CD4-positive, alpha-beta memory T cell (primary cell): ENCODE results near the gene TMEM88. TPM values are rescaled to one million over a fixed set of nuclear protein-coding genes. Genes with fewer than 3 reads are reported as not detected.
A peak's percentile ranks its signal among the peaks of the same experiment; 100 is the strongest.
"Not testable (repeated sequence)": the region's sequence is repeated elsewhere in the genome, so short reads cannot be mapped to it uniquely, and the experiment has no call there.

Source experiments
- CTCF ChIA-PET: fragments of 350-600 bp; sonication (Branson Sonifier 250); formaldehyde crosslinking; loops from one replicate; lab custom pipeline; 2021; ENCODE audit warnings: inconsistent platforms; ENCODE audit not compliant: partially characterized antibody; lab: Charles Lee
- POLR2A ChIA-PET: fragments of 350-600 bp; sonication (Branson Sonifier 250); formaldehyde crosslinking; loops from one replicate; lab custom pipeline; 2021; ENCODE audit not compliant: partially characterized antibody; lab: Charles Lee
- DNase-seq, 5 donors: peaks; one replicate each; pipeline versions ENCODE4 v3.0.0 to v3.0.0-alpha.2; 2020 to 2022; ENCODE audit warnings: mixed read lengths in 1 of 5
- H3K27ac ChIP-seq: one replicate; pipeline ENCODE4 v1.7.0; 2013; ENCODE audit warnings: low read depth, low read length
- H3K27me3 ChIP-seq: 2 replicates; pipeline ENCODE4 v1.7.0; 2013; ENCODE audit warnings: mild to moderate bottlenecking, low read length, moderate library complexity; ENCODE audit not compliant: insufficient read depth
- H3K36me3 ChIP-seq: 2 replicates; pipeline ENCODE4 v1.7.0; 2013; ENCODE audit warnings: mild to moderate bottlenecking, low read length, moderate library complexity; ENCODE audit not compliant: insufficient read depth
- H3K4me1 ChIP-seq: 2 replicates; pipeline ENCODE4 v1.7.0; 2013; ENCODE audit warnings: mild to moderate bottlenecking, low read length, moderate library complexity; ENCODE audit not compliant: insufficient read depth
- H3K4me3 ChIP-seq, 2 donors: one replicate each; pipeline ENCODE4 v1.7.0; 2013; ENCODE audit warnings: low read length in 2 of 2, mild to moderate bottlenecking in 1 of 2
- H3K9me3 ChIP-seq, 2 donors: one replicate each; pipeline ENCODE4 v1.7.0; 2013; ENCODE audit warnings: low read length in 2 of 2, control low read depth in 1 of 2; ENCODE audit not compliant: control insufficient read depth in 1 of 2
- H3K27ac Mint-ChIP-seq, 7 donors: one replicate each; pipeline ENCODE4 v1.8.0; 2020 to 2021; ENCODE audit warnings: mixed read lengths in 7 of 7, mild to moderate bottlenecking in 6 of 7, inconsistent platforms in 3 of 7, moderate library complexity in 3 of 7
- H3K27me3 Mint-ChIP-seq, 2 donors: one replicate each; pipeline ENCODE4 v1.8.0; 2020 to 2021; ENCODE audit warnings: mixed read lengths in 2 of 2
- H3K36me3 Mint-ChIP-seq, 2 donors: one replicate each; pipeline ENCODE4 v1.8.0; 2020 to 2021; ENCODE audit warnings: mixed read lengths in 2 of 2, inconsistent platforms in 1 of 2, mild to moderate bottlenecking in 1 of 2
- H3K4me1 Mint-ChIP-seq, 4 donors: one replicate each; pipeline ENCODE4 v1.8.0; 2020 to 2021; ENCODE audit warnings: mixed read lengths in 4 of 4, mild to moderate bottlenecking in 1 of 4
- H3K4me3 Mint-ChIP-seq, 8 donors: one replicate each; pipeline ENCODE4 v1.8.0; 2020 to 2021; ENCODE audit warnings: mixed read lengths in 8 of 8, mild to moderate bottlenecking in 7 of 8, moderate library complexity in 6 of 8, inconsistent platforms in 3 of 8
- H3K9me3 Mint-ChIP-seq, 8 donors: one replicate each; pipeline ENCODE4 v1.8.0; 2020 to 2021; ENCODE audit warnings: mixed read lengths in 8 of 8, mild to moderate bottlenecking in 5 of 8, inconsistent platforms in 3 of 8, moderate library complexity in 1 of 8
- intact Hi-C: fragments of 100-400 bp; cut with micrococcal nuclease; formaldehyde crosslinking; loops from one replicate; pipeline ENCODE4 v1.15.1; 2023
- polyA plus RNA-seq, 2 donors: library from polyadenylated mRNA; unstranded; fragments of 300-500 nt; fragmentation: Illumina TruSeq; gene quantifications; one replicate each; pipeline ENCODE4 v1.2.3, GENCODE V29; 2021
- total RNA-seq, 2 experiments: library from RNA; stranded (reverse); gene quantifications; one replicate each; pipeline ENCODE4 v1.2.3, GENCODE V29; 2021

TMEM88 gene
- total and polyA plus RNA-seq, 4 experiments from 2014 or later: 6.2 to 7.9 TPM; not detected in 2

GRCh38 chr17:7862692-7863437 is 8.0 kb downstream of the TMEM88 start:
- Histone ChIP-seq H3K4me1 (peaks cover 27% of the 10 kb centered on the region), H3K36me3 (no peaks in the 10 kb centered on the region), H3K9me3 (no peaks in the 10 kb centered on the region), H3K27ac (no peak overlapping the region), H3K27me3 (no peaks in the 10 kb centered on the region), H3K4me3 (no peak overlapping the region)
- CTCF ChIA-PET: interaction anchor here (0.8 to 14.8 kb wide), 29 partner anchors 8 to 216 kb away, joined by 3 to 311 read pairs (median 5); partner anchors contain the start of genes KDM6B and RNF227
- no peak overlapping the region for H3K4me3 Mint-ChIP-seq
- intact Hi-C loops: loop anchor here (1.0 kb wide), 4 partner anchors 24 to 194 kb away; no protein-coding TSS in a partner anchor
- peaks cover 4 to 11% of the 10 kb centered on the region in 2 donors for H3K36me3 Mint-ChIP-seq
- DNase-seq: peak; percentile 35 to 58 (median 41)
- H3K4me1 Mint-ChIP-seq: peaks cover 18 to 31% (median 22%) of the 10 kb centered on the region in 4 donors
- peak overlapping the region in 5 of 7 donors; percentile 11 to 80 (median 15) for H3K27ac Mint-ChIP-seq
- H3K9me3 Mint-ChIP-seq: no peaks in the 10 kb centered on the region
- H3K27me3 Mint-ChIP-seq: no peaks in the 10 kb centered on the region
- POLR2A ChIA-PET: interaction anchor here (0.6 to 4.9 kb wide), 11 partner anchors 10 to 505 kb away, joined by 3 to 29 read pairs (median 5); partner anchors contain the start of genes KDM6B and RNF227

GRCh38 chr17:7864384-7864783 is 9.5 kb downstream of the TMEM88 start:
- POLR2A ChIA-PET: interaction anchor here (0.7 to 4.9 kb wide), 7 partner anchors 19 to 738 kb away, joined by 3 to 29 read pairs (median 5); partner anchors contain the start of gene RNF227
- H3K4me3 Mint-ChIP-seq, H3K9me3 Mint-ChIP-seq, H3K27ac ChIP-seq, H3K27me3 Mint-ChIP-seq, DNase-seq, H3K36me3 ChIP-seq, intact Hi-C loops, H3K27me3 ChIP-seq, H3K9me3 ChIP-seq, H3K27ac Mint-ChIP-seq, H3K4me3 ChIP-seq: not testable (repeated sequence)
- H3K36me3 Mint-ChIP-seq: peaks cover 4 to 11% of the 10 kb centered on the region in 2 donors
- CTCF ChIA-PET: interaction anchor here (1.0 to 14.8 kb wide), 14 partner anchors 21 to 196 kb away, joined by 3 to 311 read pairs (median 7); partner anchors contain the start of genes KDM6B and RNF227
- H3K4me1 Mint-ChIP-seq: peaks cover 26 to 44% (median 33%) of the 10 kb centered on the region in 4 donors
- peaks cover 26% of the 10 kb centered on the region for H3K4me1 ChIP-seq

- Histone ChIP-seq H3K4me3 (no peak overlapping the region), H3K9me3 (no peaks in the 10 kb centered on the region), H3K36me3 (no peaks in the 10 kb centered on the region), H3K4me1 (peaks cover 30% of the 10 kb centered on the region), H3K27ac (no peak overlapping the region), H3K27me3 (no peaks in the 10 kb centered on the region)
- Mint-ChIP-seq H3K9me3 (no peaks in the 10 kb centered on the region), H3K4me3 (no peak overlapping the region), H3K4me1 (peaks cover 29 to 44% (median 37%) of the 10 kb centered on the region in 4 donors), H3K27ac (peak overlapping the region in 3 of 7 donors; percentile 24 to 44 (median 29)), H3K27me3 (no peaks in the 10 kb centered on the region), H3K36me3 (peaks cover 4 to 6% of the 10 kb centered on the region in 2 donors)
- no peak for DNase-seq
- CTCF ChIA-PET: interaction anchor here (1.1 to 14.8 kb wide), 9 partner anchors 11 to 123 kb away, joined by 3 to 311 read pairs (median 6); no protein-coding TSS in a partner anchor
- POLR2A ChIA-PET: interaction anchor here (1.0 to 4.9 kb wide), 8 partner anchors 20 to 254 kb away, joined by 3 to 29 read pairs (median 4); partner anchors contain the start of genes CHD3 and RNF227
- intact Hi-C loops: no loop called here
Observed at GRCh38 chr17:7864995-7865650, 10.3 kb downstream of the TMEM88 start.

- H3K27me3 Mint-ChIP-seq: no peaks in the 10 kb centered on the region
- CTCF ChIA-PET: interaction anchor here (0.9 to 14.8 kb wide), 9 partner anchors 10 to 174 kb away, joined by 3 to 311 read pairs (median 4); partner anchors contain the start of gene NAA38
- Histone ChIP-seq H3K9me3 (no peaks in the 10 kb centered on the region), H3K27ac (peak overlapping the region; percentile 39), H3K4me1 (peaks cover 30% of the 10 kb centered on the region), H3K36me3 (no peaks in the 10 kb centered on the region), H3K27me3 (no peaks in the 10 kb centered on the region), H3K4me3 (peak overlapping the region in 1 of 2 donors; percentile 29)
- H3K4me3 Mint-ChIP-seq: peak overlapping the region; percentile 50 to 84 (median 72)
- POLR2A ChIA-PET: interaction anchor here (1.6 to 3.8 kb wide), 6 partner anchors 11 to 64 kb away, joined by 4 to 19 read pairs (median 8); partner anchors contain the start of genes CHD3, CNTROB, CYB5D1 and KDM6B
- H3K36me3 Mint-ChIP-seq: peaks cover 1 to 11% of the 10 kb centered on the region in 2 donors
- DNase-seq: peak in 1 of 5 donors; percentile 36
- intact Hi-C loops: loop anchor here (2.0 kb wide), 1 partner anchor 19 kb away; no protein-coding TSS in a partner anchor
- H3K27ac Mint-ChIP-seq: peak overlapping the region; percentile 59 to 90 (median 89)
- peaks cover 27 to 41% (median 34%) of the 10 kb centered on the region in 4 donors for H3K4me1 Mint-ChIP-seq
- no peaks in the 10 kb centered on the region for H3K9me3 Mint-ChIP-seq
Observed at GRCh38 chr17:7867881-7868329, 13.0 kb downstream of the TMEM88 start.

- Histone ChIP-seq H3K27ac (no peak overlapping the region), H3K4me3 (no peak overlapping the region), H3K36me3 (no peaks in the 10 kb centered on the region), H3K4me1 (peaks cover 15% of the 10 kb centered on the region), H3K9me3 (no peaks in the 10 kb centered on the region), H3K27me3 (no peaks in the 10 kb centered on the region)
- CTCF ChIA-PET: interaction anchor here (4.6 kb wide), 1 partner anchor 11 kb away, joined by 18 read pairs; no protein-coding TSS in a partner anchor
- no peak for DNase-seq
- POLR2A ChIA-PET: interaction anchor here (1.0 to 1.3 kb wide), 3 partner anchors 10 to 50 kb away, joined by 3 to 5 read pairs (median 3); no protein-coding TSS in a partner anchor
- H3K9me3 Mint-ChIP-seq: no peaks in the 10 kb centered on the region
- intact Hi-C loops: no loop called here
- peak overlapping the region in 3 of 7 donors; percentile 37 to 86 (median 61) for H3K27ac Mint-ChIP-seq
- peaks cover 11 to 36% (median 25%) of the 10 kb centered on the region in 4 donors for H3K4me1 Mint-ChIP-seq
- peaks cover 12 to 15% of the 10 kb centered on the region in 2 donors for H3K36me3 Mint-ChIP-seq
- no peak overlapping the region for H3K4me3 Mint-ChIP-seq
- H3K27me3 Mint-ChIP-seq: no peaks in the 10 kb centered on the region
Observed at GRCh38 chr17:7873051-7873450, 18.2 kb downstream of the TMEM88 start.

GRCh38 chr17:7875804-7876370 is 21.0 kb downstream of the TMEM88 start:
- intact Hi-C loops: no loop called here
- Histone ChIP-seq H3K27ac (no peak overlapping the region), H3K9me3 (no peaks in the 10 kb centered on the region), H3K27me3 (no peaks in the 10 kb centered on the region), H3K4me1 (peaks cover 13% of the 10 kb centered on the region), H3K36me3 (peaks cover 11% of the 10 kb centered on the region), H3K4me3 (no peak overlapping the region)
- Mint-ChIP-seq H3K4me3 (no peak overlapping the region), H3K9me3 (no peaks in the 10 kb centered on the region), H3K4me1 (peaks cover 0 to 18% (median 12%) of the 10 kb centered on the region in 4 donors), H3K27ac (peak overlapping the region in 3 of 7 donors; percentile 10 to 61 (median 32)), H3K36me3 (peaks cover 12 to 15% of the 10 kb centered on the region in 2 donors), H3K27me3 (no peaks in the 10 kb centered on the region)
- CTCF ChIA-PET: interaction anchor here (1.6 to 4.6 kb wide), 2 partner anchors 10 to 13 kb away, joined by 6 to 18 read pairs; no protein-coding TSS in a partner anchor
- POLR2A ChIA-PET: interaction anchor here (1.5 kb wide), 1 partner anchor 11 kb away, joined by 3 read pairs; no protein-coding TSS in a partner anchor
- no peak for DNase-seq
